Chondrocyte (in vitro differentiated cells): ENCODE data around the gene ST6GALNAC5. TPM values are rescaled to one million over a fixed set of nuclear protein-coding genes. Genes with fewer than 3 reads are reported as not detected.

ENCODE experiments used
- DNase-seq: peaks from one replicate; pipeline ENCODE4 v3.0.0; 2021; ENCODE audit warnings: mixed read lengths, low spot score
- H3K27ac Mint-ChIP-seq: one replicate; pipeline ENCODE4 v1.8.0; 2021; ENCODE audit warnings: mild to moderate bottlenecking, moderate library complexity, mixed read lengths; ENCODE audit not compliant: unreplicated experiment
- H3K27me3 Mint-ChIP-seq: 2 replicates; pipeline ENCODE4 v1.8.0; 2021; ENCODE audit warnings: low read depth, mixed read lengths
- H3K36me3 Mint-ChIP-seq: 2 replicates; pipeline ENCODE4 v1.8.0; 2021; ENCODE audit warnings: low read depth, mixed read lengths
- H3K4me1 Mint-ChIP-seq: 2 replicates; pipeline ENCODE4 v1.8.0; 2021; ENCODE audit warnings: low read depth, mild to moderate bottlenecking, mixed read lengths
- H3K4me3 Mint-ChIP-seq: one replicate; pipeline ENCODE4 v1.8.0; 2021; ENCODE audit warnings: mild to moderate bottlenecking, moderate library complexity, mixed read lengths; ENCODE audit not compliant: unreplicated experiment
- H3K9me3 Mint-ChIP-seq: 2 replicates; pipeline ENCODE4 v1.8.0; 2021; ENCODE audit warnings: low read depth, mixed read lengths
- CTCF ChIP-seq: fragments of 200-600 bp; sonication (generic); IDR thresholded peaks from 2 replicates; pipeline ENCODE4 v1.5.0; 2021; ENCODE audit warnings: antibody characterized with exemption, mild to moderate bottlenecking, moderate library complexity
- total RNA-seq: library from RNA; stranded (reverse); gene quantifications from 3 replicates; pipeline ENCODE4 v1.2.1, GENCODE V29; 2021

The ST6GALNAC5 gene
- total RNA-seq, 1 donor from 2014 or later: 7.3 TPM

- H3K4me1 Mint-ChIP-seq: no peaks in the 10 kb centered on the region
- DNase-seq: no peak
- no peaks in the 10 kb centered on the region for H3K27me3 Mint-ChIP-seq
- peaks cover 6% of the 10 kb centered on the region for H3K36me3 Mint-ChIP-seq
- H3K9me3 Mint-ChIP-seq: no peaks in the 10 kb centered on the region
- H3K27ac Mint-ChIP-seq: no peak overlapping the region
- H3K4me3 Mint-ChIP-seq: no peak overlapping the region
- no peak for TF ChIP-seq CTCF
Observed at GRCh38 chr1:77047978-77048614, 180.8 kb downstream of the ST6GALNAC5 start.

GRCh38 chr1:77048615-77049005 is 181.3 kb downstream of the ST6GALNAC5 start:
- H3K4me1 Mint-ChIP-seq: no peaks in the 10 kb centered on the region
- H3K36me3 Mint-ChIP-seq: peaks cover 6% of the 10 kb centered on the region
- no peaks in the 10 kb centered on the region for H3K27me3 Mint-ChIP-seq
- no peak overlapping the region for H3K4me3 Mint-ChIP-seq
- no peaks in the 10 kb centered on the region for H3K9me3 Mint-ChIP-seq
- DNase-seq: no peak
- TF ChIP-seq CTCF: no peak
- no peak overlapping the region for H3K27ac Mint-ChIP-seq

- Mint-ChIP-seq H3K9me3 (peaks cover 3% of the 10 kb centered on the region), H3K36me3 (peaks cover 5% of the 10 kb centered on the region), H3K4me3 (no peak overlapping the region), H3K4me1 (no peaks in the 10 kb centered on the region), H3K27ac (no peak overlapping the region), H3K27me3 (no peaks in the 10 kb centered on the region)
- no peak for TF ChIP-seq CTCF
- no peak for DNase-seq
Observed at GRCh38 chr1:77051425-77051824, 184.1 kb downstream of the ST6GALNAC5 start.

- DNase-seq: no peak
- TF ChIP-seq CTCF: no peak
- Mint-ChIP-seq H3K27me3 (peaks cover 2% of the 10 kb centered on the region), H3K4me3 (no peak overlapping the region), H3K4me1 (no peaks in the 10 kb centered on the region), H3K9me3 (peaks cover 3% of the 10 kb centered on the region), H3K27ac (no peak overlapping the region), H3K36me3 (peaks cover 7% of the 10 kb centered on the region)
Observed at GRCh38 chr1:77056525-77056924, 189.2 kb downstream of the ST6GALNAC5 start.

GRCh38 chr1:77057994-77058585 is 190.8 kb downstream of the ST6GALNAC5 start:
- no peak overlapping the region for H3K27ac Mint-ChIP-seq
- H3K36me3 Mint-ChIP-seq: peaks cover 5% of the 10 kb centered on the region
- TF ChIP-seq CTCF: no peak
- H3K4me1 Mint-ChIP-seq: no peaks in the 10 kb centered on the region
- peaks cover 3% of the 10 kb centered on the region for H3K9me3 Mint-ChIP-seq
- peaks cover 2% of the 10 kb centered on the region for H3K27me3 Mint-ChIP-seq
- H3K4me3 Mint-ChIP-seq: no peak overlapping the region
- DNase-seq: no peak
